ENCODE results near the gene ZMAT5.
A peak's percentile ranks its signal among the peaks of the same experiment; 100 is the strongest.

Gene ZMAT5

GRCh38 chr22:29701155-29701999, 65.4 kb downstream of the ZMAT5 start:
- Histone ChIP-seq H3K4me1 (ENCODE audit: insufficient read depth, poor library complexity, severe bottlenecking) (no peaks in the 10 kb centered on the region), H3K4me3 (ENCODE audit: severe bottlenecking) (no peak overlapping the region), H3K27me3 (ENCODE audit: insufficient read depth, poor library complexity, severe bottlenecking) (no peaks in the 10 kb centered on the region), H3K9me3 (ENCODE audit: severe bottlenecking) (no peaks in the 10 kb centered on the region), H3K27ac (ENCODE audit: poor library complexity, severe bottlenecking) (no peak overlapping the region), H3K36me3 (ENCODE audit: low read depth) (no peaks in the 10 kb centered on the region)
- peak; percentile 40 for TF ChIP-seq CTCF (IDR thresholded peaks at IDR 0.05; ENCODE audit: poor library complexity, severe bottlenecking)
- DNase-seq (ENCODE audit: low spot score) (no peak), ATAC-seq (ENCODE audit: low read depth) (peak; percentile 62)

DNA sequence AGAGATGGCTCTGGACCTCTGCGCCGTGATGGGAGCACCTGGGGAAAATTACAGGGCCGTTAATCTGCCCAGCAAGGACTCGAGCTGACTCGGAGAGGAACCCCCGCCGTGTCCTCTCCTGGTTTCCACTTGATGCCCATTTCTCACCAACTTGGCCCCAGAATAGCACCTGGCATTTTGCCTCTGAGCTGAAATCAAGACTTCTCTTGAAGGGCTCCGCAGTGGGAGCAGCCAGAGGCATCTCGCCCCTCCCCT, 66.0 kb downstream of the ZMAT5 start:
- Histone ChIP-seq H3K27ac (ENCODE audit: poor library complexity, severe bottlenecking) (no peak overlapping the region), H3K27me3 (ENCODE audit: insufficient read depth, poor library complexity, severe bottlenecking) (no peaks in the 10 kb centered on the region), H3K36me3 (ENCODE audit: low read depth) (no peaks in the 10 kb centered on the region), H3K9me3 (ENCODE audit: severe bottlenecking) (no peaks in the 10 kb centered on the region), H3K4me3 (ENCODE audit: severe bottlenecking) (no peak overlapping the region), H3K4me1 (ENCODE audit: insufficient read depth, poor library complexity, severe bottlenecking) (no peaks in the 10 kb centered on the region)
- TF ChIP-seq CTCF (IDR thresholded peaks at IDR 0.05; ENCODE audit: poor library complexity, severe bottlenecking) = no peak
- no peak for DNase-seq (ENCODE audit: low spot score)
- ATAC-seq (ENCODE audit: low read depth) = no peak

DNA sequence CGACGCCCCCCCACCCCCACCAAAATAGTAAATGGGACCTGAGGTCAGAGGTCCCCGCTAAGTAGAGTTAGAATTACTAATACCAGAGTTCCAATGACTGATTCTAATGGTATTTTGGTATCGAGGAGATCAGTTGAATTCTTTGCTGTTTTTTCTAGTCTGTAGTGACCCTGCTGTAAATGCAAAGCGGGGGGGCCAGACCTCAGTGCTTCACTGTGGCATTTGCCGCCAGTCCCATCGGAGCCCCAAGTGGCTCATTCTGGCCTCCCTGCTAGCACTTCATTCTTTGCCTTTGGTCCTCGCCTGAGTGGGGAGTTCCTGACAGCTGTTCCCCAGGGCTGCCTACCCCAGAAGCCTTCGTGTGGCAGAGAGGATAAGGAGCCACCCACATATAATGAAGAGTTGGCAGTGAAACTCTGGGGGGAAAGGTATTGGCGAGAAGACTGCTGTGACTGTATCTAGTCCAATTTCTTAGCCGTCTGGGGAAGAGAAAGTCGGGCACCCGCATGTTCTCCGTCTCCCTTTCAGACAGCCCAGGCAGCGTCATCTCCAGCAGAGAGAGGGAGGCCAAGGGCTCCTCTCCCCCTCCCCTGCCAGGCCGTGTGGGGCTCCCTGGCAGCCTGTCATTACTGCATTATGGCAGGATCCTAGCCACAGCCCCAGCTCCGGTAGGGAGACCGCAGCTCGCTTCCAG, 66.5 kb downstream of the ZMAT5 start:
- Histone ChIP-seq H3K4me3 (ENCODE audit: severe bottlenecking) (no peak overlapping the region), H3K27ac (ENCODE audit: poor library complexity, severe bottlenecking) (no peak overlapping the region), H3K27me3 (ENCODE audit: insufficient read depth, poor library complexity, severe bottlenecking) (no peaks in the 10 kb centered on the region), H3K4me1 (ENCODE audit: insufficient read depth, poor library complexity, severe bottlenecking) (no peaks in the 10 kb centered on the region), H3K36me3 (ENCODE audit: low read depth) (no peaks in the 10 kb centered on the region), H3K9me3 (ENCODE audit: severe bottlenecking) (no peaks in the 10 kb centered on the region)
- ATAC-seq (ENCODE audit: low read depth) (no peak), DNase-seq (ENCODE audit: low spot score) (no peak)
- TF ChIP-seq CTCF (IDR thresholded peaks at IDR 0.05; ENCODE audit: poor library complexity, severe bottlenecking) = no peak

DNA sequence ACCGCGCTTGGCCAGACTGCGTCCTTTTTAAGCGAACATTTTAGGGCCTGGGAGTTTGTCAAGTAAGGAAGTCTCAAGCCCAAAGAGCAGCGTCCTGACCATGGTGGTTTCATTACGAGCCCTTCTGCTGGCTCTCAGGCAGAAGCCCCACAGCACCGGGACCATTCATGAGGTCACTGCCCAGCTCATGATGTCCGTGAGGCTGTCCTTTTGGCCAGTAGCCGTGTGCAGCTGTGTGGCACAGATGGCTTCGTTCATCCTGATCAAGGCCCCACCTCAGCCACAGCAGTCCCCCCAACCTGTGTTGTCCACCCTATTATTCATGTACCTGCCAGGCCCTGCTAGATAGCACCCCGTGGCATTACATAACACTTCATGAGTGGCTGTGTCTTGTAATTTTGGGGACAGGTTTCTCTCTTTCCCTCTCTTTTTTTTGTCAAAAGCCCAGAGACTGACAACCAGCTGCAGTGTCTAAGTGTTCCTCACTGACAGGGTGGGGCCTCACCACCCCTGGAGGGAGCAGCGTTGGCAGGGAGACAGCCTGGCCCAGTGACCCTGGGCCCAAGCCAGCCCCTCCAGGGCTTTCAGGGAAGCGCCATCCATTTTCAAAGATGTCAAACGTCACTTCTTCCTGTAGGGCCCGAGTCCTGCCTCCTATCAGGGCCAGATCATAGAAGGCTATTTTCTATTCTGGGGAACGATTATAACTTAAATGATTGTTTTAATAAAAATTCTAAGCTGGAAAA, 68.8 kb downstream of the ZMAT5 start:
- Histone ChIP-seq H3K9me3 (ENCODE audit: severe bottlenecking) (no peaks in the 10 kb centered on the region), H3K4me1 (ENCODE audit: insufficient read depth, poor library complexity, severe bottlenecking) (no peaks in the 10 kb centered on the region), H3K27me3 (ENCODE audit: insufficient read depth, poor library complexity, severe bottlenecking) (no peaks in the 10 kb centered on the region), H3K4me3 (ENCODE audit: severe bottlenecking) (no peak overlapping the region), H3K36me3 (ENCODE audit: low read depth) (no peaks in the 10 kb centered on the region), H3K27ac (ENCODE audit: poor library complexity, severe bottlenecking) (no peak overlapping the region)
- DNase-seq (ENCODE audit: low spot score) = no peak
- no peak for TF ChIP-seq CTCF (IDR thresholded peaks at IDR 0.05; ENCODE audit: poor library complexity, severe bottlenecking)
- ATAC-seq (ENCODE audit: low read depth) = no peak
